Karpas-422 (cell line): ENCODE measurements around the gene DDX19B. TPM values are rescaled to one million over a fixed set of nuclear protein-coding genes. Genes with fewer than 3 reads are reported as not detected.
A peak's percentile ranks its signal among the peaks of the same experiment; 100 is the strongest.
"Not testable (repeated sequence)": the region's sequence is repeated elsewhere in the genome, so short reads cannot be mapped to it uniquely, and the experiment has no call there.

ENCODE experiments used
- DNase-seq: peaks from one replicate; pipeline ENCODE4 v3.0.0-alpha.2; 2015
- H2AFZ ChIP-seq: fragments of 200-600 bp; sonication (generic); 2 replicates; pipeline ENCODE4 v1.6.1; 2014; ENCODE audit warnings: antibody characterized with exemption, low read length, mixed read lengths
- H3K27ac ChIP-seq: fragments of 200-600 bp; sonication (generic); 2 replicates; pipeline ENCODE4 v1.5.1; 2014; ENCODE audit warnings: mild to moderate bottlenecking, low read length, moderate library complexity
- H3K27me3 ChIP-seq: fragments of 200-600 bp; sonication (generic); 2 replicates; pipeline ENCODE4 v1.6.1; 2014; ENCODE audit warnings: low read length, mixed read lengths
- H3K36me3 ChIP-seq: fragments of 200-600 bp; sonication (generic); 2 replicates; pipeline ENCODE4 v1.6.1; 2014; ENCODE audit warnings: low read length, mixed read lengths; ENCODE audit not compliant: insufficient read depth
- H3K4me1 ChIP-seq: fragments of 200-600 bp; sonication (generic); 2 replicates; pipeline ENCODE4 v1.6.1; 2014; ENCODE audit warnings: mild to moderate bottlenecking, low read length, mixed read lengths
- H3K4me2 ChIP-seq: fragments of 200-600 bp; sonication (generic); 2 replicates; pipeline ENCODE4 v1.6.1; 2014; ENCODE audit warnings: low read length, low read depth, mild to moderate bottlenecking; ENCODE audit not compliant: poor library complexity, severe bottlenecking
- H3K4me3 ChIP-seq: fragments of 200-600 bp; sonication (generic); 2 replicates; pipeline ENCODE4 v1.5.1; 2014; ENCODE audit warnings: mild to moderate bottlenecking, antibody characterized with exemption, low read length, mixed read lengths
- H3K79me2 ChIP-seq: fragments of 200-600 bp; sonication (generic); 2 replicates; pipeline ENCODE4 v1.6.1; 2014; ENCODE audit warnings: mild to moderate bottlenecking, low read length, mixed read lengths
- H3K9ac ChIP-seq: fragments of 200-600 bp; sonication (generic); 2 replicates; pipeline ENCODE4 v1.6.0; 2014; ENCODE audit warnings: low read length
- H3K9me2 ChIP-seq: fragments of 200-600 bp; sonication (generic), shearing (Covaris generic); replicated peaks from 2 replicates; pipeline ENCODE4 v1.6.0; 2014; ENCODE audit warnings: mild to moderate bottlenecking, low read length, moderate library complexity; ENCODE audit not compliant: insufficient read depth
- H3K9me3 ChIP-seq: fragments of 300-700, 200-600 bp; sonication (generic); 2 replicates; pipeline ENCODE4 v1.6.1; 2014; ENCODE audit warnings: low read length, mixed read lengths
- H4K20me1 ChIP-seq: fragments of 200-600 bp; sonication (generic); 2 replicates; pipeline ENCODE4 v1.6.1; 2014; ENCODE audit warnings: mild to moderate bottlenecking, antibody characterized with exemption, low read length, low read depth; ENCODE audit not compliant: insufficient read depth
- total RNA-seq: library from RNA; depleted of rRNA; stranded (reverse); fragments of >200 nt; shearing (Covaris generic); gene quantifications from 2 replicates; pipeline ENCODE4 v1.2.3, GENCODE V29; 2014; ENCODE audit warnings: low replicate concordance; rRNA removed

Gene DDX19B
- total RNA-seq = 63.7 and 73.9 TPM in 2 replicates

DNA sequence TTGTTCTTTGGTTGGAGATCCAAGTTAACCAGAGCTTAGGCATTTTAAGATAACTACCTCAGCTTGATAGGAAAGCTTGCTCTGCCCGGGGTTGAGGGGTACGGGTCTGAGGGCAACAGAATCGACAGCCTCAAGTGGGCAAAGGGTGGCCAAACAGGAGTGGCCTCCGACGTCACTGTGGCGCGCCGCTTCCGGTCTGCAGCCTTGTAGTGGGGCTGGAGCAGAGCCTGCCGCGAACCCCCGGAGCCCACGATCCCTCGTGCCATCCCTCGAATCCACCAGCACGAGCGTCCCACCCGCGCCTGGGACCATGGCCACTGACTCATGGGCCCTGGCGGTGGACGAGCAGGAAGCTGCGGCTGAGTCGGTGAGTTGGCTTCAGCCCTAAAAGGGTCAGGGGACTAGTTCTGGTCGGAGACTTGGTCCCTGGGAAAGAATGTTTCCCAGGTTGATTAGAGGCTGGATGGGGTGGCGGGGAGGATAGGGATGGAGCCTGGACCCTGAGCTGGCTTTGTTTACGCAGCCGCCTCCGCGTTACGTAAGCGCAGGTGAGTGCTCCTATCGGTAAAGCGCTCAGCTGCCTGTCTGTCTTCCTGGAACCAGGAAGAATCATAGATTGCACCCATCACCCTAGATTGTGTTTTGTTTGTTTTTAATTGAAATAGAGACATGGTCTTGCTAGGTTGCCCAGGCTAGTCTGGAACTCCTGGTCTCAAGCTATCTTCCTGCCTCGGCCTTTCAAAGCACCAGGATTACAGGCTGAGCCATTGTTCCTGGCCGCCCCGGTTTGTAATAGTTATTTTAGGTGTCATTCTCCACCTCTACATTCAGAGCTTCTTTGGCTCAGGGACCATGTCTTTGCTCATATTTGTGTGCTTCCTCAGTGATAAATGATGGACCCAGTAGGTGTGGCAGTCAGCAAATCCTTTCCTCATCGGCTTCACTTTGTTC lies at the start of gene DDX19B:
DDX19B (plus strand) TSS at position 199 of the 951 bp plus-strand sequence; CDS start at position 311, 112 bp downstream.
- H4K20me1 ChIP-seq = no peaks in the 10 kb centered on the region
- peaks cover 56% of the 10 kb centered on the region for H3K79me2 ChIP-seq
- no peaks in the 10 kb centered on the region for H3K9me2 ChIP-seq
- H3K9ac ChIP-seq = peak within 1 kb of the TSS; percentile 90
- H3K4me3 ChIP-seq = peak within 1 kb of the TSS; percentile 93
- peaks cover 15% of the 10 kb centered on the region for H3K4me1 ChIP-seq
- H3K4me2 ChIP-seq = peak within 1 kb of the TSS; percentile 82
- peak within 1 kb of the TSS; percentile 45; the same call in 1 of the 2 replicates for H2AFZ ChIP-seq
- peaks cover 21% of the 10 kb centered on the region for H3K36me3 ChIP-seq
- DNase-seq = peak; percentile 90
- peaks cover 7% of the 10 kb centered on the region; the same call in 1 of the 2 replicates for H3K9me3 ChIP-seq
- no peaks in the 10 kb centered on the region for H3K27me3 ChIP-seq
- peak within 1 kb of the TSS; percentile 55; the same call in 1 of the 2 replicates for H3K27ac ChIP-seq

DNA sequence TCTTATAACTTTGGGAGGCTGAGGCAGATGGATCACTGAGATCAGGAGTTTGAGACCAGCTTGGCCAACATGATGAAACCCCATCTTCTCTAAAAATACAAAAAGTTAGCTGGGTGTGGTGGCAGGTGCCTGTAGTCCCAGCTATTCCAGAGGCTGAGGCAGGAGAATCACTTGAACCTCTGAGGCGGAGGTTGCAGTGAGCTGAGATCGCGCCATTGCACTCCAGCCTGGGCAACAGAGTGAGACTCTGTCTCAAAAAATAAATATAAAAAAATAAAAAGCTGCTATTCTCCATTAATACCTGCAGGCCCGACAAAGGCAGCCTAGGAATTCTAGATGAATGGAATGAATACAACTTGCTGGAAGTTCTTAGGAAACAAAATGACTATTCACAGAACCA lies 49.3 kb upstream of the DDX19B start:
- DNase-seq, H3K9me3 ChIP-seq, H4K20me1 ChIP-seq, H3K27ac ChIP-seq, H3K9ac ChIP-seq, H2AFZ ChIP-seq, H3K27me3 ChIP-seq, H3K9me2 ChIP-seq: not testable (repeated sequence)
- Histone ChIP-seq H3K4me3 (0 out of 2 replicates have a peak overlapping the region, but pooled peaks have one; percentile 32), H3K4me2 (peak overlapping the region; percentile 96), H3K79me2 (peaks cover 30% of the 10 kb centered on the region), H3K4me1 (peaks cover 13% of the 10 kb centered on the region), H3K36me3 (peaks cover 20% of the 10 kb centered on the region)

DNA sequence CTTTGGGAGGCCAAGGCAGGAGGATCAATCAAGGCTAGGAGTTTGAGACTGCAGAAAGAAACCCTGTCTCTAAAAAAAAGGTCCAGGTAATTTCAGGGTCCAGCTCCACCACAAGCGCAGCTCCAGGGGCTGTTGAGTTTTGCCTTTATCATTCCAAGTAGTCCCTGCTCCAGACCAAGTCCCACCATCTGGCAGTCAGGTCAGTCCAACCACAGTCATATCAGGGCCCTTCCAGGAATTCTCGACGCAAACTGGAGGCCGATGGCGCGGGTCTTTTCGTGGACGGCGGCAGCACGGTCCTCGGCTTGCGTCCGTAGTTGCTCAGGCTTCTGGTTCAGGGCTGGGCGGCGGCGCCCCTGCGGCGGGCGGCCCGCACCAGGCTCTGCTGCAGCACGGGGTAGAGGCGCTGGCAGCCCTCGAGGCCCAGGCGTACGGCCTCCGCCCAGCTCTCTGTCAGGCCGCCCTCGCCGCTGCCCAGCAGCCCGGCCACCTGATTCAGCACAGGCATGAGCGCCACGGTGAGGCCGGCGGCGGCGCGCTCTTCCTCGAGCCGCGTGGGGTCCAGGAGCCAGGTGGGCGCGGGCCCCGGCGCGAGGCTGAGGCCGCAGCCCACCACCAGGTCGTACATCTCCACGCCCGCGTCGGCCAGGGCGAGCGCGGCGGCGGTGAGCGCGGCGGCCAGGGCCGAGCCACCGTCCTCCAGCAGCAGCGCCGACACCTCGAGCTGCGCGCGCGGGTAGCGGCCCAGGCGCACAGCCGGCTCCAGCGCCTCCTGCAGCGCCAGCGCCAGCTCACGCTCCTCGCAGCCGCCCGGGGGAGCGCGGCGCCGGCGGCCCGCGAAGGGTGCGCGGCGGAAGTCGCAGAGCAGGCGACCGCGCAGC lies 48.0 kb upstream of the DDX19B start:
- Histone ChIP-seq H3K4me1 (peaks cover 13% of the 10 kb centered on the region), H3K9me2 (no peaks in the 10 kb centered on the region), H3K9me3 (no peaks in the 10 kb centered on the region), H3K79me2 (peaks cover 30% of the 10 kb centered on the region), H4K20me1 (0 out of 2 replicates have a peak, but pooled peaks cover 3% of the 10 kb centered on the region), H3K4me3 (peak overlapping the region; percentile 98), H3K27me3 (no peaks in the 10 kb centered on the region), H3K4me2 (peak overlapping the region; percentile 96), H3K27ac (peak overlapping the region; percentile 50; the same call in 1 of the 2 replicates), H2AFZ (no peak overlapping the region), H3K36me3 (peaks cover 20% of the 10 kb centered on the region), H3K9ac (peak overlapping the region; percentile 97)
- DNase-seq = peak; percentile 70

DNA sequence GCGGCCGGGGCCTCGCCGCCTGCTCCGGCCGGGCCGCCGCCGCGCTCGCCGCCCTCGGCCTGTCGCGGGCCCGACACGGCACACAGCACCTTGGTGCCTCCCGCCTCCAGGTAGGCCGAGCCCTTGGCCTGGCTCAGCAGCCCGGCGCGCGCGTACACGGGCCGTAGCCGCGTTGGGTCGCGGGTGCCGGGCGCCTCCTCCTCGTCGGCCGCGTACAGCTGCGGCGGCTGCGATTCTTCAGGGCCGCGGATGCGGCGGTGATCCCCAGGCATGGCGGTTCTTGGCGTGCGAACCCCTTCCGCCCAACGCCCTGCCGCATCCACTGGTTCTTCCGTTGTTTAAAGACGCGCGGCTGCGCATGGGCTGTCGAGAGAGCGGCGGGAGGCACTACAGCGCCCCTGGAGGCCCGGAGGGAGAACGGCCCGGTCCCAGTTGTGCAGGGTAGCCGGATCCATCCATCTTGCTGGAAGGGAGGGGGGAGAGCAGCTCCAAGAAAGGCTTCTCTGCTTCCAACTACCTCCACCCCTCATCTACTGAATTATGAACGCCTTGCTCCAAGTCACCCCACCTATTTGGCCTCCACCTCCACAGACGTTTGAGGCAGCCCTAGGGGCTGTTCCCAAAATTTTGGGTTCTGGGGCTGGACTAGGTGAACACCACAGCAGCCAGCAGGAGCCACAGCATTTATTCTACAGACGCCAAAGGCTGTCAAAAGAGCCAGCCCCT lies 47.2 kb upstream of the DDX19B start, which contains the start of gene EXOSC6:
EXOSC6 (minus strand) TSS at position 312 of the 726 bp plus-strand sequence; CDS start at position 272, 40 bp downstream.
- Histone ChIP-seq H3K79me2 (peaks cover 30% of the 10 kb centered on the region), H3K9me3 (no peaks in the 10 kb centered on the region), H3K9ac (peak within 1 kb of the TSS; percentile 97), H3K36me3 (peaks cover 26% of the 10 kb centered on the region), H3K4me2 (peak within 1 kb of the TSS; percentile 96), H3K27me3 (no peaks in the 10 kb centered on the region), H4K20me1 (0 out of 2 replicates have a peak, but pooled peaks cover 3% of the 10 kb centered on the region), H2AFZ (no peak within 1 kb of the TSS), H3K4me1 (peaks cover 13% of the 10 kb centered on the region), H3K4me3 (peak within 1 kb of the TSS; percentile 98), H3K27ac (peak within 1 kb of the TSS; percentile 77), H3K9me2 (no peaks in the 10 kb centered on the region)
- peak; percentile 97 for DNase-seq

DNA sequence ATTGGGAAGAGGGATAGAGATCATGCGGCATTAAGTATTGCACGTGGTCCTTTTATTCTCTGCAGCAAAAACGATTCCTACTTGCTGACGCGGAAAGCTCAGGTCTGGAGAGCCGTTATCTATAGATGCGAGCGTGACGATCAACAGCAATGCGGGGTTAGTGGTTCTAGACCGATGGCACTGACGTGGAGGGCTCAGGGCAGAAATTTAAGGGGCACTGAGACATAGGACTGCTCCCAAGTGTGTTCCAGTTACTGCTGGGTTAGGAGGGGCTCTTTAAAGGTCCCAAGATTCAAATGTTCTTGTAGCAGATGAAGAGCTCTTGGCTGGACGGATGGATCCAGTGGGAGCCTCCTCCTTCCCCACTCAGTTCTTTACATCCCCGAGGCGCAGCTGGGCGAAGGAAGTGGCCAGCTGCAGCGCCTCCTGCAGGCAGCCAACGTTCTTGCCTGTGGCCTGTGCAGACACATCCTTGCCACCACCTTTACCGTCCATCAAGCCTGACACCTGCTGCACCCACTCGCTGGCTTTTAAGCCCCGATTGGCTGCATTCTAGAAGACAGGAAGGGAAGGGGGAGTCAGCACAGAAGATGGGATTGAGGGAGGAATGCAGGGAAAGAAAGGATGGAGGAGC lies 46.5 kb upstream of the DDX19B start:
- Histone ChIP-seq H3K79me2 (peaks cover 30% of the 10 kb centered on the region), H3K4me3 (peak overlapping the region; percentile 98; the same call in 1 of the 2 replicates), H4K20me1 (0 out of 2 replicates have a peak, but pooled peaks cover 3% of the 10 kb centered on the region), H3K9ac (no peak overlapping the region), H3K9me2 (no peaks in the 10 kb centered on the region), H3K9me3 (no peaks in the 10 kb centered on the region), H3K4me1 (peaks cover 13% of the 10 kb centered on the region), H2AFZ (no peak overlapping the region), H3K27ac (no peak overlapping the region), H3K4me2 (peak overlapping the region; percentile 65), H3K36me3 (peaks cover 26% of the 10 kb centered on the region), H3K27me3 (no peaks in the 10 kb centered on the region)
- peak; percentile 65 for DNase-seq

DNA sequence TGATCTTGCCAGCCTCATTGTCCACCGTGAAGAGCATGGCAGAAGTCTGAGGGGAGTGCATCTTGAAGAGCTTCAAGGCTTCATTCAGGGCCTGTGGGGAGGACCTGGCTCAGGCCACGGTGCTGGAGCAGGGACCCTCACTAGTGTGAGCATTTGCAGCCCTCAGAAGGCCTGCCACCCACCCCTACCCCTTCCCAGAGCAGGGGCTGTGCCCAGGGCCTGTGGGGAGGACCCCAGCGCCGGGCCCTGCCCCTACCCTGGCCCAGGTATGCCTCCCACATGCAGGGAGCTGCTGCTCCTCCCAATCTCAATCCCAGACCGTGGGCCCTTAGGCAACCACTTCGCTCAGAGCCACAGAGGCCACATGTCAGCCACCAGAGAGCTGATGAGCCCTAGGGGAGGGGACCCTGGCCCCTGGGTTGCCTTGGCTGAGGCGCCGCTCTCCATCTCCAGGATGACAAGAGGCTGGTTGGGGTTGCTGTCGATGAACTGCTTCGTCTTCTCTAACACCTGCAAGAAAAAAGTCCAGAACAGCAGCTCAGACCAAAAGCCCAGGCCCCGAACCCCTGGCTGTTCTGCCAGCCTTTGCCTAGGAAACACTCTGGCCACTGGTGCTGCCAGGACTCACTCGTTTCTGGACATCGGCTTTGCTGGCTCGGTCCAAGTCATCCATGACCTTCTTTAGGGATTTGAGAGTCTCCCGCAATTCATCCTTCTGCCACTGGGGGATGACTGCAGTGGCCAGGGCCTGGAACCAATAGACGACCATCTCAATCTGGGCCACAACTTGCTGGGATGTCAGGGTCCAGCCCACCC lies 45.5 kb upstream of the DDX19B start:
- Histone ChIP-seq H3K4me2 (no peak overlapping the region), H3K27ac (no peak overlapping the region), H3K9ac (no peak overlapping the region), H3K4me3 (no peak overlapping the region), H3K36me3 (peaks cover 26% of the 10 kb centered on the region), H3K79me2 (peaks cover 27% of the 10 kb centered on the region), H4K20me1 (0 out of 2 replicates have a peak, but pooled peaks cover 3% of the 10 kb centered on the region), H3K9me3 (no peaks in the 10 kb centered on the region), H3K4me1 (peaks cover 13% of the 10 kb centered on the region), H3K9me2 (no peaks in the 10 kb centered on the region), H2AFZ (no peak overlapping the region), H3K27me3 (no peaks in the 10 kb centered on the region)
- DNase-seq = peak; percentile 61
